ENCODE results near the gene MKNK2.

GRCh38 chr19:2041683-2042484 is 9.2 kb downstream of the MKNK2 start:
- TF ChIP-seq CTCF (optimal IDR thresholded peaks at IDR 0.05 in 1 of 3, IDR thresholded peaks at IDR 0.05 in 1 of 3, conservative IDR thresholded peaks at IDR 0.05 in 1 of 3; ENCODE audit: extremely low read depth in 1 of 3, insufficient read depth in 2 of 3, low read length in 3 of 3) (no peak), EZH2 (IDR thresholded peaks at IDR 0.05; ENCODE audit: low read length) (no peak)
